Transverse colon (tissue), 4 donors: ENCODE results near the gene TP73. TPM values are rescaled to one million over a fixed set of nuclear protein-coding genes. Genes with fewer than 3 reads are reported as not detected.
A peak's percentile ranks its signal among the peaks of the same experiment; 100 is the strongest.

Experiments
- DNase-seq: peaks from one replicate; pipeline ENCODE4 v3.0.0-alpha.2; 2019
- H3K27ac ChIP-seq, 4 donors: fragments of 200-600 bp; sonication (generic); 2 replicates each; pipeline ENCODE4 v1.5.1; 2016 to 2018; ENCODE audit warnings: inconsistent platforms in 4 of 4
- H3K27me3 ChIP-seq: fragments of 200-600 bp; sonication (generic); 2 replicates; pipeline ENCODE4 v1.5.1; 2017; ENCODE audit warnings: inconsistent platforms
- H3K36me3 ChIP-seq, 4 donors: fragments of 200-600 bp; sonication (generic); 2 replicates each; pipeline ENCODE4 v1.5.1; 2017 to 2019; ENCODE audit warnings: inconsistent platforms in 4 of 4
- H3K4me1 ChIP-seq, 4 donors: fragments of 200-600 bp; sonication (generic); 2 replicates each; pipeline ENCODE4 v1.5.1; 2017 to 2020; ENCODE audit warnings: inconsistent platforms in 4 of 4
- H3K4me3 ChIP-seq, 4 donors: fragments of 200-600 bp; sonication (generic); 1 replicate in 1 of 4; 2 replicates in 3 of 4; pipeline versions ENCODE4 v1.5.1 to v1.6.1; 2017 to 2019; ENCODE audit warnings: inconsistent platforms in 4 of 4
- H3K9me3 ChIP-seq, 2 donors: fragments of 200-600 bp; sonication (generic); 2 replicates each; pipeline ENCODE4 v1.5.1; 2017 to 2019; ENCODE audit warnings: inconsistent platforms in 2 of 2
- CTCF ChIP-seq, 5 experiments: fragments of 200-600 bp in 3 of 5; fragments of 450-650 bp in 2 of 5; sonication (generic) in 3 of 5; IDR thresholded peaks; 1 replicate in 2 of 5; 2 replicates in 3 of 5; pipeline ENCODE4 v1.5.1; 2016 to 2017; ENCODE audit warnings: antibody characterized with exemption in 5 of 5, inconsistent platforms in 3 of 5, mild to moderate bottlenecking in 2 of 5, moderate library complexity in 1 of 5
- EP300 ChIP-seq: sonication (generic); formaldehyde crosslinking; IDR thresholded peaks from one replicate; pipeline ENCODE4 v1.6.1; 2017; ENCODE audit warnings: antibody characterized with exemption, low read depth
- POLR2A ChIP-seq: fragments of 450-650 bp; IDR thresholded peaks from one replicate; pipeline ENCODE4 v1.6.1; 2016; ENCODE audit warnings: antibody characterized with exemption, mild to moderate bottlenecking, moderate library complexity
- POLR2AphosphoS5 ChIP-seq, 3 donors: sonication (generic); formaldehyde crosslinking; IDR thresholded peaks; one replicate each; pipeline ENCODE4 v1.6.1; 2016; ENCODE audit warnings: antibody characterized with exemption in 3 of 3
- WGBS, 2 donors: methylation state at CpG; one replicate each; pipeline ENCODE4 v1.1.5; 2018; ENCODE audit warnings: low coverage in 1 of 2; 5-methylcytosine and 5-hydroxymethylcytosine counted together
- in situ Hi-C, 4 donors: fragments of 200-750 bp; cut with MboI; loops; one replicate each; pipeline versions ENCODE4 v1.15.0 to v1.15.1; 2017; ENCODE audit warnings: low sequenced_read_pairs in 3 of 4, low pct_ligation_motif_present in 1 of 4, low pct_unique_long_range_greater_than_20kb in 1 of 4
- intact Hi-C: fragments of 100-400 bp; cut with DNase I; formaldehyde crosslinking; loops from one replicate; pipeline ENCODE4 v1.15.1; 2023; ENCODE audit warnings: low total_unique reads
- total RNA-seq, 4 donors: library from RNA; depleted of rRNA; stranded (reverse); fragments of >200 nt; gene quantifications; one replicate each; pipeline ENCODE4 v1.1.0, GENCODE V29; 2016

Gene TP73
- total RNA-seq, 4 donors from 2014 or later, result 0.20 to 0.32 TPM; not detected in 2

- Histone ChIP-seq H3K27me3 (peaks cover 8% of the 10 kb centered on the region), H3K27ac (no peak overlapping the region), H3K4me3 (no peak overlapping the region), H3K36me3 (no peaks in the 10 kb centered on the region), H3K4me1 (peaks cover under 1 to 9% (median 5%) of the 10 kb centered on the region in 4 donors), H3K9me3 (no peaks in the 10 kb centered on the region)
- DNase-seq, result no peak
- TF ChIP-seq POLR2AphosphoS5 (IDR thresholded peaks at IDR 0.05), result no peak
- TF ChIP-seq POLR2A, result no peak
- TF ChIP-seq EP300, result no peak
- TF ChIP-seq CTCF (IDR thresholded peaks at IDR 0.05), result no peak
- intact Hi-C loops, result loop anchor here (5.0 kb wide), 1 partner anchor 126 kb away; no protein-coding TSS in a partner anchor
- WGBS, 2 donors, result 87 to 88% methylated on average over 7 to 17 of the region's 18 CpGs
- in situ Hi-C loops, result no loop called here
Observed at GRCh38 chr1:3617806-3618345, 34.4 kb upstream of the TP73 start.

GRCh38 chr1:3618531-3618880 is 33.8 kb upstream of the TP73 start:
- no peak for DNase-seq
- no peak for TF ChIP-seq CTCF (IDR thresholded peaks at IDR 0.05)
- TF ChIP-seq EP300, result no peak
- TF ChIP-seq POLR2A, result no peak
- no peak for TF ChIP-seq POLR2AphosphoS5 (IDR thresholded peaks at IDR 0.05)
- Histone ChIP-seq H3K27me3 (peaks cover 8% of the 10 kb centered on the region), H3K36me3 (no peaks in the 10 kb centered on the region), H3K4me1 (peaks cover 6 to 16% (median 12%) of the 10 kb centered on the region in 4 donors), H3K27ac (no peak overlapping the region), H3K4me3 (no peak overlapping the region), H3K9me3 (no peaks in the 10 kb centered on the region)
- intact Hi-C loops, result loop anchor here (5.0 kb wide), 1 partner anchor 126 kb away; no protein-coding TSS in a partner anchor
- WGBS, 2 donors, result 70% methylated on average over 9 of the region's 9 CpGs; no CpG with 5 or more reads in 1 of the 2 donors
- in situ Hi-C loops, result no loop called here

DNA sequence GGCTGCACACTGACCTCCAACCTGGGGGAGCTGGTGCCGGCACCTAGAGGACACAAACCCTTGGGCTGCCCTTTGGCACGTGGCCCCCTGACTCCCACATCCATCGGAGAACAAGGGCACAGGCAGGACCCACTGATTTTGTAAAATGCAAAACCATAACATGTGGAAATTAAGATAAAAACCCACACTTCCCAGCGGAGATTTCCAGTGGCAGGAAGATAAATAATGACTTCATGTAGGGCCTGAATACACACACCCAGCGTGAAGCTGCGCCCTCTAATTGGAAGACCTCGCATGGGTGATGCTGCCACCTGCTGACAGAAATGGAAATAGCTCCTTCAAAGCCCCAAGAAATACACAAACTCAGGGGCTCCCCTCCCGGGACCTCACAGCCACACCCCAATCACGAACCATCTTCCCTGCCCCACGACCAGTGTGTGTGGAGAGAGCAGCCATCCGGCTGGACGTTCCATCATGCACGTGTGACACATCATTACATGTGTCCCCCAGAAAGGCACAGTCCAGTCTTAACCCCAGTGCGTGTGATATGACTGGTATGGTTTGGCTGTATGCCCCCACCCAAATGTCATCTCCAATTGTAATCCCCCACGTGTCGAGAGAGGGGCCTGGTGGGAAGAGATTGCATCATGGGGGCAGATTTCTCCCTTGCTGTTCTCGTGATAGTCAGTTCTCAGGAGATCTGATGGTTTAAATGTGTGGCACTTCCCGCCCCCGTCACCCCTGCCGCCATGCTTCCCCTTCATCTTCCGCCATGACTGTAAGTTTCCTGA is 33.2 kb upstream of the TP73 start:
- Histone ChIP-seq H3K27ac (no peak overlapping the region), H3K27me3 (peaks cover 8% of the 10 kb centered on the region), H3K4me1 (peaks cover 10 to 21% (median 17%) of the 10 kb centered on the region in 4 donors), H3K36me3 (no peaks in the 10 kb centered on the region), H3K9me3 (no peaks in the 10 kb centered on the region), H3K4me3 (no peak overlapping the region)
- in situ Hi-C loops (no loop called here), intact Hi-C loops (loop anchor here (5.0 kb wide), 1 partner anchor 127 kb away; no protein-coding TSS in a partner anchor)
- no peak for TF ChIP-seq POLR2AphosphoS5 (IDR thresholded peaks at IDR 0.05)
- TF ChIP-seq CTCF (IDR thresholded peaks at IDR 0.05), result peak; percentile 79 to 84 (median 83)
- no peak for TF ChIP-seq EP300
- TF ChIP-seq POLR2A, result no peak
- peak; percentile 73 for DNase-seq
- WGBS, 2 donors, result 4 to 23% methylated on average over 5 to 20 of the region's 21 CpGs

GRCh38 chr1:3620708-3621107 is 31.6 kb upstream of the TP73 start:
- no peak for DNase-seq
- Histone ChIP-seq H3K27ac (no peak overlapping the region), H3K4me1 (peaks cover 11 to 26% (median 20%) of the 10 kb centered on the region in 4 donors), H3K27me3 (no peaks in the 10 kb centered on the region), H3K36me3 (no peaks in the 10 kb centered on the region), H3K9me3 (no peaks in the 10 kb centered on the region), H3K4me3 (no peak overlapping the region)
- TF ChIP-seq POLR2AphosphoS5 (IDR thresholded peaks at IDR 0.05), result no peak
- no peak for TF ChIP-seq CTCF (IDR thresholded peaks at IDR 0.05)
- TF ChIP-seq EP300, result no peak
- no peak for TF ChIP-seq POLR2A
- intact Hi-C loops, result loop anchor here (10.0 kb wide), 1 partner anchor 1426 kb away; the partner anchor contains the start of gene FAAP20
- in situ Hi-C loops, result loop anchor here in 1 of 4 donors (10.0 kb wide), 1 partner anchor 136 kb away; no protein-coding TSS in a partner anchor
- WGBS, 2 donors, result 71 to 86% methylated on average over 1 to 12 of the region's 12 CpGs
